HepG2 (cell line): Measurements from ENCODE around the gene PIK3R4. TPM values are rescaled to one million over a fixed set of nuclear protein-coding genes. Genes with fewer than 3 reads are reported as not detected.

ENCODE experiments used
- ATAC-seq: fragments of 200-7000 bp; cut with Tn5 transposase; 3 replicates; pipeline ENCODE4 v1.9.1; 2020; ENCODE audit warnings: mild to moderate bottlenecking, moderate library complexity
- BruUV-seq: library from RNA; stranded (reverse); fragments of 400-500 nt; replicated peaks from 2 replicates; lab custom pipeline; 2021; lab: Mats Ljungman, UMichigan
- CTCF ChIA-PET: fragments of 300-600 bp; formaldehyde crosslinking; extraction: SDS; loops from one replicate; lab custom pipeline; 2021; ENCODE audit warnings: low total read pairs, inconsistent platforms, low intra/inter-chr PET ratio; lab: Yijun Ruan, JAX
- POLR2A ChIA-PET: fragments of 350-600 bp; sonication (Branson Sonifier 250); formaldehyde crosslinking; loops from one replicate; lab custom pipeline; 2020; ENCODE audit warnings: antibody characterized with exemption, inconsistent platforms; lab: Yijun Ruan, JAX
- DNase-seq: peaks from one replicate; pipeline ENCODE4 v3.0.0-alpha.2; 2015; ENCODE audit warnings: low spot score
- FAIRE-seq: peaks from 3 replicates; lab custom pipeline; 2011; peaks lifted over from hg19 to GRCh38; lab: Jason Lieb, UNC
- H2AFZ ChIP-seq: one replicate; pipeline ENCODE4 v1.6.1; 2011; ENCODE audit warnings: low read length, inconsistent platforms
- H3K27ac ChIP-seq: fragments of 300-600 bp; 3 replicates; pipeline ENCODE4 v1.8.0; 2011; ENCODE audit warnings: mixed run types, mild to moderate bottlenecking, mixed read lengths, low read length, inconsistent platforms; ENCODE audit not compliant: insufficient read depth; ENCODE audit errors: extremely low read length
- H3K27me3 ChIP-seq, 2 experiments: fragments of 200-600 bp in 1 of 2; 2 replicates in 1 of 2; 3 replicates in 1 of 2; pipeline versions ENCODE4 v1.6.0 to v1.8.0; 2011; ENCODE audit warnings: low read length in 2 of 2, mild to moderate bottlenecking in 2 of 2, moderate library complexity in 2 of 2, inconsistent platforms in 1 of 2; ENCODE audit not compliant: insufficient read depth in 2 of 2, control insufficient read depth in 1 of 2
- H3K36me3 ChIP-seq, 2 experiments: fragments of 200-600 bp in 1 of 2; replicated peaks in 1 of 2; 2 replicates in 1 of 2; 3 replicates in 1 of 2; pipeline versions ENCODE4 v1.5.1 to v1.8.0; 2011; ENCODE audit warnings: low read length in 2 of 2, inconsistent platforms in 1 of 2; ENCODE audit not compliant: insufficient read depth in 2 of 2, control insufficient read depth in 1 of 2
- H3K4me1 ChIP-seq: 2 replicates; pipeline ENCODE4 v1.5.1; 2012; ENCODE audit warnings: low read length, inconsistent platforms; ENCODE audit not compliant: insufficient read depth
- H3K4me2 ChIP-seq: 2 replicates; pipeline ENCODE4 v1.6.0; 2011; ENCODE audit warnings: low read depth, low read length, inconsistent platforms
- H3K4me3 ChIP-seq, 3 experiments: fragments of 200-600 bp in 1 of 3; sonication (generic), shearing (Covaris generic) in 1 of 3; replicated peaks in 1 of 3; 2 replicates each; pipeline ENCODE4 v1.5.1; 2011 to 2016; ENCODE audit warnings: low read length in 3 of 3, inconsistent platforms in 2 of 3, low read depth in 2 of 3, mild to moderate bottlenecking in 2 of 3, control low read depth in 1 of 3, mixed read lengths in 1 of 3; ENCODE audit not compliant: insufficient read depth in 1 of 3
- H3K79me2 ChIP-seq: one replicate; pipeline ENCODE4 v1.6.1; 2011; ENCODE audit warnings: low read length, inconsistent platforms; ENCODE audit not compliant: insufficient read depth
- H3K9ac ChIP-seq: 2 replicates; pipeline ENCODE4 v1.6.0; 2011; ENCODE audit warnings: mild to moderate bottlenecking, low read depth, low read length, inconsistent platforms; ENCODE audit not compliant: insufficient read depth
- H3K9me3 ChIP-seq: 2 replicates; pipeline ENCODE4 v1.5.1; 2012; ENCODE audit warnings: mild to moderate bottlenecking, low read length
- H4K20me1 ChIP-seq: 2 replicates; pipeline ENCODE4 v1.6.0; 2011; ENCODE audit warnings: inconsistent platforms, mild to moderate bottlenecking, low read length, moderate library complexity; ENCODE audit not compliant: insufficient read depth
- AGO2 ChIP-seq: fragments of 200-400 bp; formaldehyde crosslinking; optimal IDR thresholded peaks from 2 replicates; pipeline ENCODE3; 2017; ENCODE audit warnings: mild to moderate bottlenecking, low read depth, low read length, moderate library complexity
- CCAR2 ChIP-seq: fragments of 200-400 bp; formaldehyde crosslinking; optimal IDR thresholded peaks from 2 replicates; pipeline ENCODE3; 2018; ENCODE audit warnings: low read depth, mild to moderate bottlenecking, low read length, moderate library complexity
- DNMT3B ChIP-seq: conservative IDR thresholded peaks from 2 replicates; pipeline ENCODE4 v1.6.1; 2016; ENCODE audit warnings: missing biosample characterization, control low read depth
- FIP1L1 ChIP-seq: fragments of 200-400 bp; formaldehyde crosslinking; IDR thresholded peaks from 2 replicates; pipeline ENCODE4 v1.6.1; 2018; ENCODE audit warnings: low read depth, mild to moderate bottlenecking, low read length, moderate library complexity, borderline replicate concordance; ENCODE audit not compliant: insufficient read depth
- HOXA9 ChIP-seq: sonication (generic); formaldehyde crosslinking; IDR thresholded peaks from 2 replicates; pipeline ENCODE4 v1.8.1; 2022; ENCODE audit warnings: missing genetic modification reagents, mild to moderate bottlenecking, moderate library complexity, borderline replicate concordance
- KDM6A ChIP-seq: IDR thresholded peaks from 2 replicates; pipeline ENCODE4 v1.6.1; 2016; ENCODE audit warnings: low read depth
- MIER2 ChIP-seq: IDR thresholded peaks from 2 replicates; pipeline ENCODE4 v1.6.1; 2016; ENCODE audit warnings: missing biosample characterization, missing genetic modification reagents
- MLLT10 ChIP-seq: sonication (generic); formaldehyde crosslinking; IDR thresholded peaks from 2 replicates; pipeline ENCODE4 v1.4.0; 2020; ENCODE audit warnings: missing genetic modification reagents
- RAD51 ChIP-seq: fragments of 450-650 bp; IDR thresholded peaks from 2 replicates; pipeline ENCODE4 v1.6.1; 2016; ENCODE audit warnings: borderline replicate concordance
- ZBTB3 ChIP-seq: sonication (generic); formaldehyde crosslinking; IDR thresholded peaks from 2 replicates; pipeline ENCODE4 v1.4.0; 2020; ENCODE audit warnings: low read depth, mild to moderate bottlenecking, moderate library complexity, missing genetic modification reagents, borderline replicate concordance
- WGBS: methylation state at CpG from one replicate; pipeline ENCODE4 v1.1.6; 2017; ENCODE audit warnings: low lambda C conversion rate; 5-methylcytosine and 5-hydroxymethylcytosine counted together
- in situ Hi-C: cut with HindIII; loops from 2 replicates; pipeline ENCODE4 v1.10.0; 2017; ENCODE audit warnings: low pct_unique_long_range_greater_than_20kb; ENCODE audit not compliant: extremely low pct_ligation_motif_present
- intact Hi-C: fragments of 100-400 bp; cut with micrococcal nuclease; formaldehyde crosslinking; loops from one replicate; pipeline ENCODE4 v1.10.0; 2022; ENCODE audit not compliant: unreplicated experiment
- polyA plus RNA-seq, 8 experiments: library from polyadenylated mRNA; depleted of rRNA in 3 of 8; stranded (reverse) in 7 of 8; unstranded in 1 of 8; fragments of >200 nt; fragmentation: Illumina TruSeq in 4 of 8; extraction: Trizol in 4 of 8; gene quantifications; 2 replicates each; pipeline versions ENCODE4 v1.2.1 to v1.2.3, GENCODE V29; 2011 to 2016; ENCODE audit warnings: low read depth in 4 of 8, missing spikeins in 1 of 8, mixed read lengths in 1 of 8; ENCODE audit not compliant: insufficient read depth in 1 of 8
- total RNA-seq, 5 experiments: library from RNA; depleted of rRNA; stranded (reverse); fragments of >200 nt; fragmentation: Illumina TruSeq; extraction: Trizol; gene quantifications; 2 replicates each; pipeline ENCODE4 v1.2.3, GENCODE V29; 2016; ENCODE audit warnings: low read depth in 1 of 5
- TF ChIP-seq, protein P1 (sequence below): sonication (generic); formaldehyde crosslinking; IDR thresholded peaks from 2 replicates; pipeline ENCODE4 v1.4.0; 2020; ENCODE audit warnings: missing genetic modification reagents
- TF ChIP-seq, protein P2 (sequence below): sonication (generic); formaldehyde crosslinking; IDR thresholded peaks from 2 replicates; pipeline ENCODE4 v1.4.0; 2020; ENCODE audit warnings: missing genetic modification reagents
- TF ChIP-seq, protein P3 (sequence below): sonication (generic); formaldehyde crosslinking; IDR thresholded peaks from 2 replicates; pipeline ENCODE4 v1.5.0; 2020; ENCODE audit warnings: mild to moderate bottlenecking, missing genetic modification reagents, borderline replicate concordance

Gene PIK3R4
- total and polyA plus RNA-seq, 2 of the 13 experiments (the other 11 are each of a cell fraction or from before 2014, with no cell fraction given), result 22.4 to 26.0 TPM

DNA sequence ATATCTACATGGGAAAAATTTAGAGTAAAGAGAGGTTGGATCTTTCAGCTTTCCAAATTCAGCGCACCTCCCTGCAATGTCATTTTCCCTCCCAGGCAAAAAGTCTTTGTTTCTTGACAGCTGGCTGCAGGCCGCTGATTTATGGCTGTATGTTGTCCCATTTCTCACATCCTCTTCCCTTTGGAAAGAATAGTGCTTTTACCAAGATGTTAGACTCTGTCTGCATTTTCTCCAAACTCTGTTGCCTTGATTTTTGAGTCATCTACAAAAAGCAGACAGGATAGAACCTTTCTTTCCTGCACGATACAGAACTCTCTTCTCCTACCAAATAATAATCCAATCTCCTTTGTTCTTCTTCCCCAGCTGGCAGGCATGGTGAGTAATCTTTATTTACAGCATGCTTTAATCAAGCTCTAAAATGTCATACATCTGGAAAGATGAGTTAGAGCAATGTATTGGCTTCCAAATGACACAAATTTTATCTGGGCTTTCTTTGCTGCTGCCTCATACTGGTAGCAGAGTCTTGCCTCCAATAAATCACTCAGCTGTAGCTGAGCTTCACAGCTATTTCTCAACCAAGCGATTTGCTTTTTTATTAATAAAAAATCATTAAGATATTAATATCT lies 101.9 kb downstream of the PIK3R4 start (continued):
- TF ChIP-seq, protein P1, sequence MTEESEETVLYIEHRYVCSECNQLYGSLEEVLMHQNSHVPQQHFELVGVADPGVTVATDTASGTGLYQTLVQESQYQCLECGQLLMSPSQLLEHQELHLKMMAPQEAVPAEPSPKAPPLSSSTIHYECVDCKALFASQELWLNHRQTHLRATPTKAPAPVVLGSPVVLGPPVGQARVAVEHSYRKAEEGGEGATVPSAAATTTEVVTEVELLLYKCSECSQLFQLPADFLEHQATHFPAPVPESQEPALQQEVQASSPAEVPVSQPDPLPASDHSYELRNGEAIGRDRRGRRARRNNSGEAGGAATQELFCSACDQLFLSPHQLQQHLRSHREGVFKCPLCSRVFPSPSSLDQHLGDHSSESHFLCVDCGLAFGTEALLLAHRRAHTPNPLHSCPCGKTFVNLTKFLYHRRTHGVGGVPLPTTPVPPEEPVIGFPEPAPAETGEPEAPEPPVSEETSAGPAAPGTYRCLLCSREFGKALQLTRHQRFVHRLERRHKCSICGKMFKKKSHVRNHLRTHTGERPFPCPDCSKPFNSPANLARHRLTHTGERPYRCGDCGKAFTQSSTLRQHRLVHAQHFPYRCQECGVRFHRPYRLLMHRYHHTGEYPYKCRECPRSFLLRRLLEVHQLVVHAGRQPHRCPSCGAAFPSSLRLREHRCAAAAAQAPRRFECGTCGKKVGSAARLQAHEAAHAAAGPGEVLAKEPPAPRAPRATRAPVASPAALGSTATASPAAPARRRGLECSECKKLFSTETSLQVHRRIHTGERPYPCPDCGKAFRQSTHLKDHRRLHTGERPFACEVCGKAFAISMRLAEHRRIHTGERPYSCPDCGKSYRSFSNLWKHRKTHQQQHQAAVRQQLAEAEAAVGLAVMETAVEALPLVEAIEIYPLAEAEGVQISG (CRISPR knock-in tag), result no peak

DNA sequence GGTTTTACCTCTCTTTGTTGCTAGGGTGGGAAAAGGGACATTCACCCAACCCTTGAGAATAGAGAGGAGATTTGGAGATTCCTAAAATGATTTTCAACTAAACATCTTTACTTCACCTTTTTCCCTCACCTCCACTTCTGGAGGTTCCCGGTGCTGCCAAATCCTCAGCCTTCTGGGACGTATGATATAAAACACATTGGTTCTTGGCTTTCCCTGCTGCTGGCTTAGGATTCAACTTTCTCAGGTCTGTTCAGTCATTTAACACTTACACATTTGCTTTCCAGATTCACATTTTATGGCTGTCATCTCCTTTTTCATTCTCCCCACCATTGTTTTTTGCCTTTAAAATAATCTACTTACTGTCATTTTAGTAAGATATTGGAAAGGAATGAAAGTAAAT lies 106.6 kb downstream of the PIK3R4 start:
- Histone ChIP-seq H3K79me2 (no peaks in the 10 kb centered on the region), H3K36me3 (no peaks in the 10 kb centered on the region), H3K27me3 (no peaks in the 10 kb centered on the region), H3K9me3 (no peaks in the 10 kb centered on the region), H3K27ac (no peak overlapping the region), H3K4me1 (no peaks in the 10 kb centered on the region), H3K4me3 (no peak overlapping the region), H2AFZ (no peak overlapping the region), H3K4me2 (no peak overlapping the region), H3K9ac (no peak overlapping the region), H4K20me1 (no peaks in the 10 kb centered on the region)
- 79% methylated on average over 2 of the region's 2 CpGs for WGBS
- DNase-seq (no peak), ATAC-seq (no peak), FAIRE-seq (no peak)
- no TSS peak for BruUV-seq
- intact Hi-C loops, result no loop called here
- ChIA-PET POLR2A (no interaction called here), CTCF (no interaction called here)
- in situ Hi-C loops, result no loop called here
- TF ChIP-seq DNMT3B (CRISPR knock-in tag) (no peak), MIER2 (no peak), MLLT10 (CRISPR knock-in tag) (no peak), AGO2 (no peak), RAD51 (no peak), FIP1L1 (no peak), HOXA9 (CRISPR knock-in tag) (no peak), ZBTB3 (CRISPR knock-in tag) (no peak), KDM6A (no peak), CCAR2 (no peak)
- TF ChIP-seq, protein P2, sequence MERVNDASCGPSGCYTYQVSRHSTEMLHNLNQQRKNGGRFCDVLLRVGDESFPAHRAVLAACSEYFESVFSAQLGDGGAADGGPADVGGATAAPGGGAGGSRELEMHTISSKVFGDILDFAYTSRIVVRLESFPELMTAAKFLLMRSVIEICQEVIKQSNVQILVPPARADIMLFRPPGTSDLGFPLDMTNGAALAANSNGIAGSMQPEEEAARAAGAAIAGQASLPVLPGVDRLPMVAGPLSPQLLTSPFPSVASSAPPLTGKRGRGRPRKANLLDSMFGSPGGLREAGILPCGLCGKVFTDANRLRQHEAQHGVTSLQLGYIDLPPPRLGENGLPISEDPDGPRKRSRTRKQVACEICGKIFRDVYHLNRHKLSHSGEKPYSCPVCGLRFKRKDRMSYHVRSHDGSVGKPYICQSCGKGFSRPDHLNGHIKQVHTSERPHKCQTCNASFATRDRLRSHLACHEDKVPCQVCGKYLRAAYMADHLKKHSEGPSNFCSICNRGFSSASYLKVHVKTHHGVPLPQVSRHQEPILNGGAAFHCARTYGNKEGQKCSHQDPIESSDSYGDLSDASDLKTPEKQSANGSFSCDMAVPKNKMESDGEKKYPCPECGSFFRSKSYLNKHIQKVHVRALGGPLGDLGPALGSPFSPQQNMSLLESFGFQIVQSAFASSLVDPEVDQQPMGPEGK, result no peak
- TF ChIP-seq, protein P3, sequence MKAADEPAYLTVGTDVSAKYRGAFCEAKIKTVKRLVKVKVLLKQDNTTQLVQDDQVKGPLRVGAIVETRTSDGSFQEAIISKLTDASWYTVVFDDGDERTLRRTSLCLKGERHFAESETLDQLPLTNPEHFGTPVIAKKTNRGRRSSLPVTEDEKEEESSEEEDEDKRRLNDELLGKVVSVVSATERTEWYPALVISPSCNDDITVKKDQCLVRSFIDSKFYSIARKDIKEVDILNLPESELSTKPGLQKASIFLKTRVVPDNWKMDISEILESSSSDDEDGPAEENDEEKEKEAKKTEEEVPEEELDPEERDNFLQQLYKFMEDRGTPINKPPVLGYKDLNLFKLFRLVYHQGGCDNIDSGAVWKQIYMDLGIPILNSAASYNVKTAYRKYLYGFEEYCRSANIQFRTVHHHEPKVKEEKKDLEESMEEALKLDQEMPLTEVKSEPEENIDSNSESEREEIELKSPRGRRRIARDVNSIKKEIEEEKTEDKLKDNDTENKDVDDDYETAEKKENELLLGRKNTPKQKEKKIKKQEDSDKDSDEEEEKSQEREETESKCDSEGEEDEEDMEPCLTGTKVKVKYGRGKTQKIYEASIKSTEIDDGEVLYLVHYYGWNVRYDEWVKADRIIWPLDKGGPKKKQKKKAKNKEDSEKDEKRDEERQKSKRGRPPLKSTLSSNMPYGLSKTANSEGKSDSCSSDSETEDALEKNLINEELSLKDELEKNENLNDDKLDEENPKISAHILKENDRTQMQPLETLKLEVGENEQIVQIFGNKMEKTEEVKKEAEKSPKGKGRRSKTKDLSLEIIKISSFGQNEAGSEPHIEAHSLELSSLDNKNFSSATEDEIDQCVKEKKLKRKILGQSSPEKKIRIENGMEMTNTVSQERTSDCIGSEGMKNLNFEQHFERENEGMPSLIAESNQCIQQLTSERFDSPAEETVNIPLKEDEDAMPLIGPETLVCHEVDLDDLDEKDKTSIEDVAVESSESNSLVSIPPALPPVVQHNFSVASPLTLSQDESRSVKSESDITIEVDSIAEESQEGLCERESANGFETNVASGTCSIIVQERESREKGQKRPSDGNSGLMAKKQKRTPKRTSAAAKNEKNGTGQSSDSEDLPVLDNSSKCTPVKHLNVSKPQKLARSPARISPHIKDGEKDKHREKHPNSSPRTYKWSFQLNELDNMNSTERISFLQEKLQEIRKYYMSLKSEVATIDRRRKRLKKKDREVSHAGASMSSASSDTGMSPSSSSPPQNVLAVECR (CRISPR knock-in tag), result no peak
